ENCODE data around the gene PAX7.

Gene PAX7

DNA sequence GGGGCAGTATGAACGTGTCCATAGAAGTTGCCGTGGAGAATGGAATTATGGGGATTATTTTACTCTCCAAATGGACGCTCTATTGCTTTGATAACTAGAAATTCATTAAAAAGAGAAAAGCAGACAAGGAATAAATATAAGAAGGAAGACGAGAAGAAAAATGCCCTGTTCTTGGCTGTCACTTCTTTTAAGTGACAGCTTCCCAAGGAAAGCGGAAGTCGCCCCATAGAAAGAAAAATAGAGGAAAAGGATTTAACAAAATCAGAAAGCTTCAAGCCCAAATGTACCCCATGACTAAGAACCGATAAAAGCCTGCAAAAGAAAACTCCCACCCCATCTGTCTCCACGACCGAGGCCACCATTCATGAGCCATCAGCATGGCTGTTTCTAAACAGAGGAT lies 143.1 kb downstream of the PAX7 start:
- no peak overlapping the region for H3K4me3 ChIP-seq (replicated peaks in 1 of 2; ENCODE audit: low read depth in 2 of 2, low read length in 2 of 2)
- TF ChIP-seq, protein P1, sequence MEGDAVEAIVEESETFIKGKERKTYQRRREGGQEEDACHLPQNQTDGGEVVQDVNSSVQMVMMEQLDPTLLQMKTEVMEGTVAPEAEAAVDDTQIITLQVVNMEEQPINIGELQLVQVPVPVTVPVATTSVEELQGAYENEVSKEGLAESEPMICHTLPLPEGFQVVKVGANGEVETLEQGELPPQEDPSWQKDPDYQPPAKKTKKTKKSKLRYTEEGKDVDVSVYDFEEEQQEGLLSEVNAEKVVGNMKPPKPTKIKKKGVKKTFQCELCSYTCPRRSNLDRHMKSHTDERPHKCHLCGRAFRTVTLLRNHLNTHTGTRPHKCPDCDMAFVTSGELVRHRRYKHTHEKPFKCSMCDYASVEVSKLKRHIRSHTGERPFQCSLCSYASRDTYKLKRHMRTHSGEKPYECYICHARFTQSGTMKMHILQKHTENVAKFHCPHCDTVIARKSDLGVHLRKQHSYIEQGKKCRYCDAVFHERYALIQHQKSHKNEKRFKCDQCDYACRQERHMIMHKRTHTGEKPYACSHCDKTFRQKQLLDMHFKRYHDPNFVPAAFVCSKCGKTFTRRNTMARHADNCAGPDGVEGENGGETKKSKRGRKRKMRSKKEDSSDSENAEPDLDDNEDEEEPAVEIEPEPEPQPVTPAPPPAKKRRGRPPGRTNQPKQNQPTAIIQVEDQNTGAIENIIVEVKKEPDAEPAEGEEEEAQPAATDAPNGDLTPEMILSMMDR (IDR thresholded peaks at IDR 0.05; ENCODE audit: low read depth, low read length): no peak
- no peak for DNase-seq (ENCODE audit: low read depth in 2 of 2)

DNA sequence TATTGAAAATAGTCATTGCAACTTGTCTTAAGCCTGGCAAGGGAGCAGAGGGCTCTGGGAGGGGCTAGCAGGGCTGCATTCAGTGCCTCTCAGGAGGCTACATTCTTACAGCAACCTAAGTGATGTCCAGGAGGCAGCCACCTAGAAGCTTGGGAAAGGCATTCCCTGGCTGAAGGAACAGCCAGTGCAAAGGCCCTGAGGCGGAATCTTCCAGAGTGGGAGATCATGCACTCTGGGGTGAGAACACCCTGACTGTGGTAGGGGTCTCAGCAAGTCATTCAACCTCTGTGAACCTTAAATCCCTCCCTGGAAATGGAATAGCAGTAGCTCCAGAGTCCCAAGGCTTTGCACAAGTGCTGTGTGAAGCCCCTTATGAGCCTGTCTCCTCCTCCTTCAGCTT lies 144.7 kb downstream of the PAX7 start:
- TF ChIP-seq, protein P1 (IDR thresholded peaks at IDR 0.05; ENCODE audit: low read depth, low read length): no peak
- DNase-seq (ENCODE audit: low read depth in 2 of 2): no peak
- no peak overlapping the region for H3K4me3 ChIP-seq (replicated peaks in 1 of 2; ENCODE audit: low read depth in 2 of 2, low read length in 2 of 2)

DNA sequence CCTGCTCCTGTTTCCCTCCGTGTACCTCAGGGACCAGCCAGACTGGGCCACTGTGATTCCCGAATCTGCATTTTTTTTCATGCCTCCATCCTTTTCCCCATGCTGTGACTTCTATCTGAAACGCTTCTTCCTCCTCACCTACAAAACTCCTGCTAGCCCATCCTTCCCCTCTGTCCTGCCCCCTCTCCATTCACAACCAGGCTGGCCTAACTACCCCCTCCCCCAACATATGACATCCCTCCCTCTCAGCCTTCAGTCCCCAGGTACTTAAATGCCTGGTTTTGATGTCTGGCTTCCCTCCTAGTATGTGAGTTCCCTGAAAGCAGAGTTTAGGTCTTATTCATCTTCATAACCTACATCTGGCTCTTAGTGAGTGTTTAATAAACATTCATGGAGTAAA lies 146.1 kb downstream of the PAX7 start:
- no peak for DNase-seq (ENCODE audit: low read depth in 2 of 2)
- no peak overlapping the region for H3K4me3 ChIP-seq (replicated peaks in 1 of 2; ENCODE audit: low read depth in 2 of 2, low read length in 2 of 2)
- TF ChIP-seq, protein P1 (IDR thresholded peaks at IDR 0.05; ENCODE audit: low read depth, low read length): no peak

DNA sequence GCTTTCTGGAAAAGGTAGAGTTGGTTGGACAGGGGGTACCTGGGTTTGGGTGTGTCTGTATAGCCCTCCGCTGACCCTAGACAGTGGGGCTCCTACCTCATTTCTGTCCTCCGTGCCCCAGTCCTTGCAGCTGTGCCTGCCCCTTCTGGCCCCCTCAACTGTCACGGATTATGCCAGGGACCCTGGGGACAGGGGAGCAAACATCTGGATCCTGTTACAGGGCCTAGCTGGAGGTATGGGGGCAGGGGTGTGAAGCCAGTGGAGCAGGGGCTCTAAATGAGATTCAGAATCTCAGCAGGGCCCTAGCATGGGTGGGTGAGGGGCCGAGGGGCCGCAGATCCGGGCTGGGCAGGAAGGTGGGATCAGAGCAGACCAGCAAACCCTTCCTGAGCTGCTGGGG lies 147.8 kb downstream of the PAX7 start:
- H3K4me3 ChIP-seq (replicated peaks in 1 of 2; ENCODE audit: low read depth in 2 of 2, low read length in 2 of 2): no peak overlapping the region
- no peak for DNase-seq (ENCODE audit: low read depth in 2 of 2)

DNA sequence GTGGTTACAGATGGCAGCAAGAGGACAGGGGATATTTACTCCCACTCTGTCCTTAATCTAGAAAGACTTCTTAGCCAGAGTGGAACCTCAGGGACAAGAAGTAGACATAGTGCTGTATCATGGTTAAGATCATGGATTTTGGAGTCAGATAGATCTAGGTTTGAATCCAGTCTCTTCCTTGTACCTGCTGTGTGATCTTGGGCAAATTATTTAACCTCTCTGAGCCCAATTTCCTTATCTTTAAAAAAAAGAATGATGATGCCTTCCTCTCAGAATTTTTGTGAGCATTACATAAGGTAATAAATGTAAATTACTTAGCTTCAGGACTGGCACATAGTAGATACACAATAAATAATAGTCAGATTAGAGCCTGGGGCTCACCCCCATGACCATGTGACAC lies 150.4 kb downstream of the PAX7 start:
- no peak for DNase-seq (ENCODE audit: low read depth in 2 of 2)
- TF ChIP-seq, protein P1 (IDR thresholded peaks at IDR 0.05; ENCODE audit: low read depth, low read length): no peak
- H3K4me3 ChIP-seq (replicated peaks in 1 of 2; ENCODE audit: low read depth in 2 of 2, low read length in 2 of 2): no peak overlapping the region

More for the DNA sequence above, 147.8 kb downstream of the PAX7 start:
- TF ChIP-seq, protein P1 (IDR thresholded peaks at IDR 0.05; ENCODE audit: low read depth, low read length): no peak

DNA sequence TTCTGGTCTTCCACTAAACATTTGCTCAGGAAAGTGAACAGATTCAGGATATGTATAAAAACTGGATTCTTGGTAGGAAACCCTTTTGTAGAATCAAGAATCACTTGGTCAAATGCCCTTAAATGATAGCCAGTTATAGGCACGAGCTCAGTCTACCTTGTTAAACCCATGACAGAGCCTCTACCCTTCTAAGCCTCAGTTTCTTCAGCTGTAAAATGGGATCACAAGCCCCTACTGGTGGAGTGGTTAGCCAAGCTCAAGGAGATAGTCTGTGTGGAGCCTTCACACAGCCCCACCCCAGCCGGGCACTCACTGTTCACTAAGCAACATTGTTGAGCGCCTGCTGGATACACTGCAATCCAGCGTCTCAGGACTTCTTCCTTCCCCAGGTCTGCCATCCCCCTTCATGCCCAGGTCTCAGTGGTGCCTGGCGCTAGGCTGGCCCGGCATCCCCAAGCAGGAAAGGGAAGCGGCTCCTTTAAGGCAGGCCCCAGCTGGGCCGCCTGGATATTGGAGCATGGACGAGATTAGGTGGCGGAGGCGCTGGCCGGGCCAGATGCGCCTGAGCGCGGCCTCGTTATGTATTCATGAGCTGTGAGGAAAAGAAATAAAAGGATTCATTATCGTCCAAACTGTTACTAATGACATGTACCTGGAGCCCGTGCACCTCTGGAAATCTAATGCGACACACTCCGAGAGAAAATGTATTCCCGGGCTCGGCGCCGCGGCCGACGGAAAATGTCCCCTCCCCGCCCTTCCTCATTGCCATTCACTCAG lies 153.2 kb downstream of the PAX7 start:
- TF ChIP-seq, protein P1 (IDR thresholded peaks at IDR 0.05; ENCODE audit: low read depth, low read length): no peak
- H3K4me3 ChIP-seq (replicated peaks in 1 of 2; ENCODE audit: low read depth in 2 of 2, low read length in 2 of 2): no peak overlapping the region
- no peak for DNase-seq (ENCODE audit: low read depth in 2 of 2)

DNA sequence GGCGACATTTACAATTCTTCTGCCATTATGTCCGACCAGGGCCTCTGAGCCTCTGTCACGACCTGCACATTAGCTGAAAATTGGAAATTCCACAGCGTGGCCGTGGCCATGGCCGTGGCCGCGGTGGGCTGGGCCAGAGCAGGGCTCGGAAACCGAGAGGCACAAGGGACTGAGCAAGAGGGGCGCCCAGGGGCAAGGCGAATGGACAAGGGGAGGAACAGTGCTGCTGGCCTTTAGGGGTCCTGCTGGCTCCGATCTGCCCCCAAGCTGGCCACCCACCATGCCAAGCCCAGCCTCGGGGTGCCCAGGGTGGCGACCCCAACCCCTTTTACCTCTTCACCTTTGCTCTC lies 153.8 kb downstream of the PAX7 start:
- TF ChIP-seq, protein P1 (IDR thresholded peaks at IDR 0.05; ENCODE audit: low read depth, low read length): no peak
- DNase-seq (ENCODE audit: low read depth in 2 of 2): no peak
- H3K4me3 ChIP-seq (replicated peaks in 1 of 2; ENCODE audit: low read depth in 2 of 2, low read length in 2 of 2): no peak overlapping the region

All from cardiac fibroblast (primary cell).